ENCODE data around the gene PGLYRP2. TPM values are rescaled to one million over a fixed set of nuclear protein-coding genes. Genes with fewer than 3 reads are reported as not detected.

PGLYRP2 gene
- polyA plus RNA-seq, 1 of the 3 experiments (the other 2 are of a cell fraction) = not detected

GRCh38 chr19:15468675-15469512 lies 10.4 kb downstream of the PGLYRP2 start:
- Histone ChIP-seq H3K4me2 (no peak overlapping the region), H4K20me1 (ENCODE audit: insufficient read depth) (no peaks in the 10 kb centered on the region), H3K27ac (ENCODE audit: low read depth in 2 of 2, low read length in 1 of 2) (no peak overlapping the region), H3K79me2 (ENCODE audit: insufficient read depth) (no peaks in the 10 kb centered on the region), H3K9me2 (no peaks in the 10 kb centered on the region), H3K36me3 (replicated peaks in 1 of 2; ENCODE audit: control insufficient read depth in 1 of 2, insufficient read depth in 2 of 2, low read length in 1 of 2) (no peaks in the 10 kb centered on the region), H3K4me3 (ENCODE audit: low read depth in 2 of 2, low read length in 1 of 2) (no peak overlapping the region), H3F3A (replicated peaks; ENCODE audit: insufficient read depth) (peaks cover 8% of the 10 kb centered on the region), H3K27me3 (ENCODE audit: insufficient read depth) (peaks cover 30% of the 10 kb centered on the region), H3K9me3 (no peaks in the 10 kb centered on the region), H3K4me1 (ENCODE audit: control insufficient read depth in 1 of 2, insufficient read depth in 2 of 2, low read depth in 1 of 2, low read length in 1 of 2) (no peaks in the 10 kb centered on the region), H2AFZ (ENCODE audit: low read depth) (no peak overlapping the region), H3K9ac (no peak overlapping the region)
- DNase-seq = peak; percentile 4
- POLR2A ChIA-PET = interaction anchor here (1.2 kb wide), 1 partner anchor 16 kb away, joined by 3 read pairs; no protein-coding TSS in a partner anchor
- WGBS (ENCODE audit: low lambda C conversion rate) = 45% methylated on average over 12 of the region's 12 CpGs
- TF ChIP-seq YY1 (IDR thresholded peaks at IDR 0.05; ENCODE audit: low read depth) (no peak), USF1 (IDR thresholded peaks at IDR 0.05; ENCODE audit: borderline replicate concordance, low read depth) (no peak), PBX3 (IDR thresholded peaks at IDR 0.05) (no peak)
- CTCF ChIA-PET = no interaction called here

- ChIA-PET CTCF (no interaction called here), POLR2A (interaction anchor here (1.2 kb wide), 1 partner anchor 15 kb away, joined by 3 read pairs; no protein-coding TSS in a partner anchor)
- Histone ChIP-seq H4K20me1 (ENCODE audit: insufficient read depth) (no peaks in the 10 kb centered on the region), H3K27me3 (ENCODE audit: insufficient read depth) (peaks cover 30% of the 10 kb centered on the region), H3K4me3 (ENCODE audit: low read depth in 2 of 2, low read length in 1 of 2) (no peak overlapping the region), H2AFZ (ENCODE audit: low read depth) (no peak overlapping the region), H3K9me3 (no peaks in the 10 kb centered on the region), H3K9me2 (no peaks in the 10 kb centered on the region), H3K36me3 (replicated peaks in 1 of 2; ENCODE audit: control insufficient read depth in 1 of 2, insufficient read depth in 2 of 2, low read length in 1 of 2) (no peaks in the 10 kb centered on the region), H3K79me2 (ENCODE audit: insufficient read depth) (no peaks in the 10 kb centered on the region), H3K9ac (no peak overlapping the region), H3K4me2 (no peak overlapping the region), H3F3A (replicated peaks; ENCODE audit: insufficient read depth) (peaks cover 8% of the 10 kb centered on the region), H3K4me1 (ENCODE audit: control insufficient read depth in 1 of 2, insufficient read depth in 2 of 2, low read depth in 1 of 2, low read length in 1 of 2) (no peaks in the 10 kb centered on the region), H3K27ac (ENCODE audit: low read depth in 2 of 2, low read length in 1 of 2) (no peak overlapping the region)
- 42% methylated on average over 6 of the region's 6 CpGs for WGBS (ENCODE audit: low lambda C conversion rate)
- DNase-seq = no peak
- no peak for TF ChIP-seq ZBTB33 (IDR thresholded peaks at IDR 0.05; ENCODE audit: borderline replicate concordance, low read depth)
- no peak for TF ChIP-seq PBX3 (IDR thresholded peaks at IDR 0.05)
- no peak for TF ChIP-seq GABPA (IDR thresholded peaks at IDR 0.05; ENCODE audit: low read depth)
- no peak for TF ChIP-seq RAD21 (IDR thresholded peaks at IDR 0.05; ENCODE audit: low read length)
- TF ChIP-seq CHD2 (IDR thresholded peaks at IDR 0.05; ENCODE audit: low read length, partially characterized antibody) = no peak
- no peak for TF ChIP-seq MXI1 (IDR thresholded peaks at IDR 0.05; ENCODE audit: low read depth, low read length)
- no peak for TF ChIP-seq IRF3 (IDR thresholded peaks at IDR 0.05; ENCODE audit: low read depth, low read length)
- TF ChIP-seq RFX5 (IDR thresholded peaks at IDR 0.05; ENCODE audit: low read length) = no peak
- no peak for TF ChIP-seq TEAD4 (IDR thresholded peaks at IDR 0.05; ENCODE audit: borderline replicate concordance, insufficient read depth)
- TF ChIP-seq TAF1 (IDR thresholded peaks at IDR 0.05; ENCODE audit: borderline replicate concordance, low read depth, low read length) = no peak
- no peak for TF ChIP-seq JUND (IDR thresholded peaks at IDR 0.05)
- TF ChIP-seq GATA2 (CRISPR knock-in tag; IDR thresholded peaks at IDR 0.05) = no peak
- no peak for TF ChIP-seq EP300 (IDR thresholded peaks at IDR 0.05; ENCODE audit: borderline replicate concordance in 1 of 2, low read depth in 1 of 2, low read length in 1 of 2)
- no peak for TF ChIP-seq POLR2AphosphoS5 (IDR thresholded peaks at IDR 0.05; ENCODE audit: low read depth, low read length)
- no peak for TF ChIP-seq SIN3A (IDR thresholded peaks at IDR 0.05; ENCODE audit: borderline replicate concordance, low read depth, low read length)
- no peak for TF ChIP-seq RCOR1 (IDR thresholded peaks at IDR 0.05; ENCODE audit: low read length)
Measured at GRCh38 chr19:15467734-15468214, 11.5 kb downstream of the PGLYRP2 start.

Data from SK-N-SH (cell line).